ENCODE data around the gene GNAT2. TPM values are rescaled to one million over a fixed set of nuclear protein-coding genes. Genes with fewer than 3 reads are reported as not detected.

The GNAT2 gene
- total RNA-seq, 4 donors from 2014 or later = not detected

DNA sequence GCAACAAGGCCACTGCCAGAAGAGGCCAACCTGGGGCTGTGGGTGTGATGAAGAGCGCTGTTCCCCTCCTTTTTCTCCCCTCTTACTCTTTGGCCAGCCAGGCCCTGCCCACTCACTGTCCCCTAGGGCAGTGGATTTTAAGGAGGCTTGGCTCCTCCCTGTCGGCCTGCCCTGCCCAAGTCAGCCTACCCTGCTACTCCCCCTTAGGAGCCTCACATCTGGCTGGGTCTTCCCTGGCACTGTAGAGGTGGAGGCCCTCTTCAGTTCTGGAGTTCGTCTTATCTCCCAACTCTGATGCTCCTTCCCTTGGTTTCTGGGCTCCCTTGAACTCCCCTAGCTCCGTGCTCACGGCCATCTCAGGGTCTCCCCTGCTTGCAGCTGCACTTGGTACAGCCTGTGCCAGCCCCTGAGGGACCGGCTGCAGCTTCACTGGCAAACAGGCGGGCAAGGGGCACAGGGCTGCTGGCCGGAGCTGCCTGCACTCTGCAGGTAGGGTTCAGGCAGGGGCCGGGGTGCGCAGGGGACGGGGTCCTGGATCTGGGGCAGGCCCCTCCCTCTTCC is 4.3 kb upstream of the GNAT2 start:
- ATAC-seq (no peak), DNase-seq (no peak)
- in situ Hi-C loops (cut with MboI; ENCODE audit: low sequenced_read_pairs in 4 of 4) = loop anchor here (5.0 to 10.0 kb wide), 3 partner anchors 76 to 361 kb away; partner anchors contain the start of genes GNAI3 (in 4 of the 4) and AHCYL1 (in 1 of the 4)
- Histone ChIP-seq H3K9me3 (no peaks in the 10 kb centered on the region), H3K36me3 (peaks cover 0 to 13% of the 10 kb centered on the region in 2 donors), H3K4me1 (peaks cover 4 to 23% of the 10 kb centered on the region in 2 donors), H3K27me3 (peaks cover 0 to 4% (median 0%) of the 10 kb centered on the region in 3 donors), H3K27ac (no peak overlapping the region), H3K4me3 (no peak overlapping the region)
- TF ChIP-seq POLR2A (IDR thresholded peaks at IDR 0.05) (no peak), CTCF (IDR thresholded peaks at IDR 0.05 in 4 of 5, conservative IDR thresholded peaks at IDR 0.05 in 1 of 5) (no peak)
- intact Hi-C loops (cut with DNase I; ENCODE audit: low total_unique reads) = no loop called here

DNA sequence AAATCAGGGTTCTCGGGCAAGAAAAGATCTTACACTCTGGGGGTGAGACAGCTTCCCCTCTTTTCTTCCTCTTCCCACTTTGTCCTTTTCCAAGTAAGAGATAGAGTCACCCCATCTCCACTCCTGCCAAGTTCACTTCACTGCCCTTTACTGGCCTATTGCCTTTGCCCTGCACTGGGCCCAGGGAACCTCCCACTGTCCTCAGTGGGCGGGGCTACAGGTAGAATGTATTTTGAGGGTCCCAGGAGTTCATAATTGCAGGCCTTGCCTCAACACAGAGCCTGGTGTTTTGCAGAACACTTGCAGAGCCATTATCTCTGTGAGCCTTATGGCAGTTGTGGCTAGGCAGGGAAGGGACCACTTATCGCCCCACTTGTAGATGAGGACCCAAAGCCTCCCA is 3.5 kb upstream of the GNAT2 start:
- no peak for TF ChIP-seq POLR2A (IDR thresholded peaks at IDR 0.05)
- no peak for TF ChIP-seq CTCF (IDR thresholded peaks at IDR 0.05 in 4 of 5, conservative IDR thresholded peaks at IDR 0.05 in 1 of 5)
- Histone ChIP-seq H3K9me3 (no peaks in the 10 kb centered on the region), H3K27ac (no peak overlapping the region), H3K4me1 (peaks cover 4 to 24% of the 10 kb centered on the region in 2 donors), H3K36me3 (peaks cover 0 to 7% of the 10 kb centered on the region in 2 donors), H3K27me3 (peaks cover 0 to 4% (median 0%) of the 10 kb centered on the region in 3 donors), H3K4me3 (no peak overlapping the region)
- intact Hi-C loops (cut with DNase I; ENCODE audit: low total_unique reads) (no loop called here), in situ Hi-C loops (cut with MboI; ENCODE audit: low sequenced_read_pairs in 4 of 4) (loop anchor here (5.0 to 10.0 kb wide), 3 partner anchors 76 to 362 kb away; partner anchors contain the start of genes GNAI3 (in 4 of the 4) and AHCYL1 (in 1 of the 4))
- no peak for DNase-seq
- no peak for ATAC-seq

- Histone ChIP-seq H3K36me3 (peaks cover 0 to 3% of the 10 kb centered on the region in 2 donors), H3K27ac (no peak overlapping the region), H3K27me3 (peaks cover 0 to 4% (median 0%) of the 10 kb centered on the region in 3 donors), H3K4me1 (peaks cover 4 to 24% of the 10 kb centered on the region in 2 donors), H3K9me3 (no peaks in the 10 kb centered on the region), H3K4me3 (no peak overlapping the region)
- in situ Hi-C loops (cut with MboI; ENCODE audit: low sequenced_read_pairs in 4 of 4) (loop anchor here (5.0 to 10.0 kb wide), 3 partner anchors 75 to 362 kb away; partner anchors contain the start of genes GNAI3 (in 4 of the 4) and AHCYL1 (in 1 of the 4)), intact Hi-C loops (cut with DNase I; ENCODE audit: low total_unique reads) (no loop called here)
- DNase-seq = no peak
- ATAC-seq = no peak
- TF ChIP-seq POLR2A (IDR thresholded peaks at IDR 0.05) (no peak), CTCF (IDR thresholded peaks at IDR 0.05 in 4 of 5, conservative IDR thresholded peaks at IDR 0.05 in 1 of 5) (no peak)
Measured at GRCh38 chr1:109622137-109622892, 2.9 kb upstream of the GNAT2 start.

DNA sequence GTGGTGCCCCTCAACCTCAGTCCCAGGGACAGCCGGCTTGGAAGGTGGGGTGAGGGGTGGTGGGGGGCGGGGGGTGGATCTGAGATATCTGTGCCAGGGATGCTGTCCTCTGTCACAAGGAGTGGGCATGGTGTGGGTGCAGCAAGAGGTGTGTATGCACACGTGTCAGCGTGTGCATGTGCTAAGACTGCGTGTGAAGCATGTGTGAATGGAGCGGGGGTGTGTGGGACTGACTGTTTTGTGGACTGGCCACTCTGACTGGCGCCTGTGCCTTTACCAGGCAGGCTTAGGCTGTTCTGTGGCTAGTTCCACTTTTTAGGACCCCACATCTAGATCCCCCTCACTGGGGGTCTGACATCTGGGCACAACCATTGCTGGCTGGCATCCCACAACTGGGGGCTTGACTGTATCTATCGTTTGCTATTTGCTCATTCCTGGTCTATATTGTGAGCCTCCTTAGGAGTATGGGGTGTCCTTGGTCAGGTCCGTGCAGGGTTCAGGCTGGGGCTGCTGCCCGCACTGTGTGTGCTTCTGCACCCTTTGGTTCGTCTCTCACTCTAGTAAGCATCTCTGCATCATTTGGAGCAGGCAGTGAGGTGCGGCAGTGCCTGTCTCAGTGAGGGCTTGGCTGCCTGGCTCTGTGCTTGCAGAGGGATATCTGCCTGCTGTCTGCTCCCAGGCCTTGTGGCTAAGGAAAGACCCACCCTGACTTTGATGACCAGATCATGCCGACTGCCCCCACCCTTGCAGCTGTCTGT is 2.1 kb upstream of the GNAT2 start:
- DNase-seq = no peak
- Histone ChIP-seq H3K9me3 (no peaks in the 10 kb centered on the region), H3K27ac (peak overlapping the region in 1 of 4 donors; percentile 73), H3K4me1 (peaks cover 4 to 24% of the 10 kb centered on the region in 2 donors), H3K36me3 (no peaks in the 10 kb centered on the region), H3K4me3 (peak overlapping the region; percentile 64 to 87 (median 66)), H3K27me3 (peaks cover 0 to 4% (median 0%) of the 10 kb centered on the region in 3 donors)
- intact Hi-C loops (cut with DNase I; ENCODE audit: low total_unique reads) (loop anchor here (2.0 kb wide), 1 partner anchor 75 kb away; no protein-coding TSS in a partner anchor), in situ Hi-C loops (cut with MboI; ENCODE audit: low sequenced_read_pairs in 4 of 4) (loop anchor here (5.0 to 10.0 kb wide), 3 partner anchors 74 to 363 kb away; partner anchors contain the start of genes GNAI3 (in 4 of the 4) and AHCYL1 (in 1 of the 4))
- no peak for ATAC-seq
- TF ChIP-seq POLR2A (IDR thresholded peaks at IDR 0.05) = no peak
- TF ChIP-seq CTCF (IDR thresholded peaks at IDR 0.05 in 4 of 5, conservative IDR thresholded peaks at IDR 0.05 in 1 of 5) = no peak
